HG02970 (cell line): ENCODE results near the gene MTSS2.

ENCODE experiments used
- ATAC-seq: cut with Tn5 transposase; IDR thresholded peaks from one replicate; pipeline ENCODE4 v1.9.1; 2021; ENCODE audit warnings: mild to moderate bottlenecking, moderate library complexity, moderate number of reproducible peaks; ENCODE audit not compliant: unreplicated experiment, low FRiP score

The MTSS2 gene

GRCh38 chr16:70688246-70688742 is 2.4 kb upstream of the MTSS2 start:
- no peak for ATAC-seq

GRCh38 chr16:70687671-70688245 is 1.9 kb upstream of the MTSS2 start:
- no peak for ATAC-seq

DNA sequence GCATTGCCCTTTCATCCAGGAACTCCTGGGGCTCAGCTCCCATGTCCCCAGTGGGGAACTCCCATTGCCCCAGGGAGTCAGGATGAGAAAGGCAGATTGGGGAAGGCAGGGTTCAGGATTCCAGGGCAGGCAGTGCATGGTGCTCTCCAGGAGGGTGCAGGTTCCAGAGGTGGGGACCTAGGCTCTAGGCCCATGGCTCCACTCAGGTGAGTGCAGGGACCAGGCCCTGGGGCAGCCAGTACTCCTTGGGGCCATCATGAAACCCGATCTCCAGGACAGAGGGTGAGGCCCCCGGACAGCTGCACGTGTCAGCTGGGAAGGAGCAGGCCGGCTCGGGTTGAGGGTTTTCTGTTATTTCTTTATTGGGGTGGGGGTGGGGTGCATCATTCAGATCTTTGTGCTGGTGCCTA is 1.3 kb upstream of the MTSS2 start:
- ATAC-seq, result no peak

DNA sequence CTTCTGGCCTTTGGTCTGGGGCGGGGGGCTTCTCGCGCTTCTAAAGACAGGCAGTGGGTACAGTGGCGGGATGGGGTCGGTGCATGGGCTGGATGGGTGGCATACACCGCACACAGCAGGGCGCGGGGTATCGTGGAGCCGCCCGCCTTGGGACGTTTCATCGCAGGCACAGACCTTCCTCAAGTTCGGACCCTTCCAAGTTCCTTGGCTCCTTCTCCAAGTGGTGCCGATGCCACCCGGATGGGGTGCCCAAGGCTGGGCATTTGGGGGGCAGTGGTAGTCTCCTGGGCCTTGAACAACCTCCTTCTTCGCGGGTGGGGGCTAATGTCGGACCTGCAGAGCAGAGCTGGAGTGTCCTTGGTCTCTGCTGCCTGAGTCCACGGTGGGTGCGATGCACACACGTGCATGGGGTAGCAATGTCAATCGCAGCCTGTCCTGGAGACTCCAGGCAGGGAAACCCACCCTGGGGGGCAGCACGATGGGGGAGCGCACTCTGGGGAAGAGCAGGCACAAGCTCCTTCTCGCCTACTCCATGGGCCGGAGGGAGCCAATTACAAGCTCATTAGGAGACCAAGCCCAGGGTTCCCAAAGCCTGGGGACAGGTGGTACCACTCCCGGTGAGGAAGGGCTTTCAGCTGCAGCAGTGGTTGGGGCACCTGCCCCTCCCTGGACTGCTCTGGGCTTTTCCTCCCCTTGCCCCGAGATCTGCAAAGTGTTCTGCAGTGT is 686 bp upstream of the MTSS2 start:
- ATAC-seq, result no peak

GRCh38 chr16:70685061-70685937 is 554 bp downstream of the MTSS2 start:
- ATAC-seq, result no peak

GRCh38 chr16:70684146-70685060 is 1.4 kb downstream of the MTSS2 start:
- ATAC-seq, result no peak

DNA sequence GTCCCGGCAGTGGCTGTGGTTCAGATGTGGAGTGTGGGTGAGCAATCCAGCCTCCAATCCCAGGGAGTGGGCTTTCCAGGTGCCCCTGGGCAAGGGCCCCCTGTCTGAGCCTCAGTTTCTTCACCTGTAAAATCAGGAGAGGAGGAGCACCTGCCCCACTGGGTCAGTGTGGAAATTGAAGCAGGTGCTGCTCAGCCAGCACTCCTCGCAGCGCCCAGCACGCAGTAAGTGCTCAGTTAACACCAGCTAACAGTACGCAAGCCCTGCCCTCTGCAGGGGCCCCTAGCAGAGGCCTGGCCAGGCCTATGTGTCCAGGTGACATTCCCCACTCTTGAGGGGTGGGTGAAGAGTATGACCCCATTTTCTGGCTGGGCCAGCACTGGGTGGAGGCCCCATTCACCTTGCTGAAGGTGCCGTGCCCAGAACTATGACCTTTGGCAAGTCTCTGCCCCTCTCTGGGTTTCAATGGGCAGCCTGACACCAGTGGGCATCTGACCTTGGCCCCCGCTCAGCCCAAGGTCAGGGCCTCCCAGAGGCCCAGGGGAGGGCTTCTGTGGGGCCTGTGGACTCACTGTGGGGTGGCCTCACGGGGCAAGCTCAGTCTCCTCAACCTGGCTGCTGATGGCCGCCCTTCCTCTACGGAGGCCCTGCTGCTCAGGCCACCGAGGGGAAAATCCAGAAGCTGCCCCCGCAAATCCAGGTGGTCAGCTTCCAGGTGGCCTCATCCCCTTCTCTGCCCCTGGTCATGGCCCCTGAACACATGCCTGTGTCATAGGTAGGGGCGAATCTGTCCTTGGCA is 2.5 kb downstream of the MTSS2 start:
- no peak for ATAC-seq

GRCh38 chr16:70682239-70683145 is 3.4 kb downstream of the MTSS2 start:
- no peak for ATAC-seq

GRCh38 chr16:70681382-70682238 is 4.2 kb downstream of the MTSS2 start:
- ATAC-seq, result no peak

DNA sequence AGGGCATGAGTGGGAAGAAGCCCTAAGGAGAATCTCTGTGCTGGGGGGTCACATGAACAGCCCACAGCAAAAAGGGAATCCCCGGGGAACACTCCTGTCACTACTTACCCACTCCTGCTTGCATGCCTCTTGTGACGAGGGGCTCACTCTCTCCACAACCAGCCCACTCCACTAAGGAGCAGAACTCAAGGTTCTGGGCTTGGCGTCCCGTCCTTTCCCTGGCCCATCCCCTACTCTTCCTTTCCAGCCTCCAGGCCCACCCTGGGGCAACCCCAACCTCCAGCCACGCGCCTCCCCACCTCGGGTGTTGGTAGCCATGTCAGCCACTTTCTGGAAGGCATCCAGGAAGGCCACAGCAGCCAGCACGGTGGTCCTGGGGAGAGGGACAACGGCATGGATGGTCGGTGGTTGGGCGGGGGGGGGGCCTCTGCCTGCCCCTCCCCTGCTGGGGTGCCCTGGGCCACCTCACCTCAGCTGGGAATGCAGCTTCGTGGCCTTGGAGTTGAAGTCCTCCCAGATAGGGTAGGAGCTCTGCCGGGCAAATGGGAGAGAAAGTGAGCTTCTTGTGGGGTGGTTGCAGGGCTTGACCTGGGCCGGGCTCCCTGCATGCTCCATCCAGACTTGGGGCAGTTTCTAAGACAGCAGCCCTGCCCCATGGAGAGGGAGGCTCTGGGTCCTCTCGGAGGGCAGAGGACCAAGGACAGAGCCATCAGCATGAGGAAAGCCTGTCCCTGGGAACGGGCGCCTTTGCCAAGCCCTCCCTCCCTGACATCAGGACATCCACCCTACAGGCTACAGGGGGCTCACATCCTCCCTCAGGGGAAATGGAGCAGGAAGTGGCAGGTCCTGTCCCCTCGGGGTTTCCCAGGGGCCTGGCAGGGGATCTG is 5.1 kb downstream of the MTSS2 start:
- no peak for ATAC-seq

DNA sequence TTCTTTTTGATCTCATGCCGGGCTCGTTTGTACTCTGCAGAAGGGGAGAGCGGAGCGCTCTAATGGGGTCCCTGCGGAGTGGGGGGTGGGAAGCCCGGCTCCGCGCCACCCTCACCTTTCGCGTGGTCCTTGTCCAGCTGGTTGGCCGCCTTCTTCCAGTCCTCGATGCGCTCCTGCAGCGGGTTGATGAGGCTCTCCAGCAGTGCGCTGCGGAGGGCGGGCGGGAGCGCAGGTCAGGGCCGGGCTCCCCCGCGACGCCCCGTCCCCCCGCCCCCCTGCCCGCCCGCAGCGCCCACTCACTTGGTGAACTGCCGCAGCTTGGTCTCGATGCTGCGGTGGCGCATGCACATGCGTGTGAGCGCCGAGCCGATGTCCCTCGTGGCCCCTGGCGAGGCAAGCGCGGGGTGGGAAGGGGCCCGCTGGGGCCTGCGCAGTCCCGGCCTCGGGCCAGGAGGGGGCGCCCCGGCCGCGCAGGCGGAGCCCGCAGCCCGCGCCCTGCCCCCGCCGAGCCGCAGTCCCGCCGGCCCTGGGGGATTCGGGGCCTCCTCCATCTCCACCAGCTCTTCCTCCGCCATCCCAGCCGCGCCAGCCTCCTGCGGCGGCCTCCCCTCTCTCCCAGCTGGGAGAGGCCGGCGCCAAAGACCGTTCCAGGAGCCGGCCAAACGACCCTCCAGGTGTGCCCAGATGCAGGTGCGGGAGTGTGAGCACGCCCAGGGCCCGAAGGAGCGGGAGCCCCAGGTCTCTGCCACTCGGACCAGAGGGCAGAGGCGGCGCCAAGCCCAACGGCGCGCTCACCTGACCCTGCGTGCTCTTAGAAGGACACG is 6.0 kb downstream of the MTSS2 start:
- no peak for ATAC-seq

- no peak for ATAC-seq
Measured at GRCh38 chr16:70678898-70679670, 6.8 kb downstream of the MTSS2 start.

DNA sequence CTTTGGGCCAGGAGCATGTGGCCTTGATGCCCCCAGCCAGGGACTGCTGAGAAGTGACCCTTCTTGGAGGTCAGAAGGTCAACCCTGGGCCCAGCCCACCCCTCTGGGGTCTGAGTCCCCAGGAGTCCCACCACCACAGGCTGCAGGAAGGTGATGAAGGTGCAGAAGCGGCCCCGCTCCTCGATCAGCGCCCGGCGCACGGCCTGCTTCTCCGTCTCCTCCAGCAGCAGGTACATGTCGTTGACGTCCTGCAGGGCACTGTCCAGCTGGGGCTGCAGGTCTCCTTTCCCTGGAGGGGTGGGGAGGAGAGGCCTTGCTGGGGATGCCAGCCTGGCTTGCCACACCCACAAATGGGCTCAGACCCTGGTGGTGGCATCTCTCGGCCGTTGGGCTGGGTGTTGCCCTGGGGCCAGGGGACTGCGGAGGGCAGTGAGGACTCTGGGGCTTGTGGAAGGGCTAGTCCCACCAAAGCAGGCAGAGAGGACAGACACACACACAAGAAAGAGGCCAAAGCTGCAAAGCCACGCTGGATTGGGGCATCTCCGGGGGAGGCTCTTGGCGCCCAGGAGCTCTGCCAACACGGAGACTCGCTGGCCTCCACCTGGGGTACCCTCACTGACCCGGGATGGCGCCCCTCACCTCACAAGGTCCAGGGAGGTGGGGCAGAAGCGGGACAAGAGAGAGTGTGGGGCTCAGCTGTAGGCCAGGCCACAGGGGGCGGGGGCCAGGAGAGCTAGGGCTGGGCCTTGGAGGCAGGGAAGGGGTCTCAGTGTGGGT is 7.5 kb downstream of the MTSS2 start:
- no peak for ATAC-seq

- no peak for ATAC-seq
Measured at GRCh38 chr16:70677499-70678120, 8.2 kb downstream of the MTSS2 start.
